ENCODE data around the gene HSD17B4. TPM values are rescaled to one million over a fixed set of nuclear protein-coding genes. Genes with fewer than 3 reads are reported as not detected.
"Not testable (repeated sequence)": the region's sequence is repeated elsewhere in the genome, so short reads cannot be mapped to it uniquely, and the experiment has no call there.

HSD17B4 gene
- total RNA-seq, 2 experiments from 2014 or later = 80.7 to 89.5 TPM

DNA sequence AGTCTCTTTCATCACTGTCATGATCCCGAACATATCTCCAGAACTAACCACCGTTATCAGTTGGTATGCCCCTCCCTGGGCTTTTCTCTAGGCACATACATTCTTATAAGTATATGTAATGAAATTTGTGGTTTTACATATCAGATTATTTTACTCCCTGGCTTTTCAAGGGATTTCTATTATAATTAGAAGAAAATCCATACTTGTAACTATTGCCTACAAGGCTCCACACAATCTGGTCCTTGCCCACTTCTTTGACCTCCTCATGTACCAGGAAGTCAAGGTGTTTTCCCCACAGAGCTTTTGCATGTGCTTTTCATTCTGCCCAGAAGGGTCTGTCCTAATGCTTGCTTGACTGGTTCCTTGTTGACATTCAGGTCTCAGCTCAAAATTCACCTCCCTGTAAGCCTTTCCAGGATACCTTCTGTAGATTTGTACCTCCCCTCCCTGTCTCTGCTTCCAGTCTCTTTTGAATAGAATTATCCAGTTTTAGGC is 33.6 kb upstream of the HSD17B4 start:
- DNase-seq (no peak), ATAC-seq (ENCODE audit: low read depth) (no peak)
- Mint-ChIP-seq H3K4me3 (no peak overlapping the region), H3K27me3 (peaks cover 7% of the 10 kb centered on the region), H3K9me3 (no peaks in the 10 kb centered on the region), H3K4me1 (peaks cover 12% of the 10 kb centered on the region), H3K36me3 (no peaks in the 10 kb centered on the region), H3K27ac (no peak overlapping the region)
- POLR2A ChIA-PET = no interaction called here

DNA sequence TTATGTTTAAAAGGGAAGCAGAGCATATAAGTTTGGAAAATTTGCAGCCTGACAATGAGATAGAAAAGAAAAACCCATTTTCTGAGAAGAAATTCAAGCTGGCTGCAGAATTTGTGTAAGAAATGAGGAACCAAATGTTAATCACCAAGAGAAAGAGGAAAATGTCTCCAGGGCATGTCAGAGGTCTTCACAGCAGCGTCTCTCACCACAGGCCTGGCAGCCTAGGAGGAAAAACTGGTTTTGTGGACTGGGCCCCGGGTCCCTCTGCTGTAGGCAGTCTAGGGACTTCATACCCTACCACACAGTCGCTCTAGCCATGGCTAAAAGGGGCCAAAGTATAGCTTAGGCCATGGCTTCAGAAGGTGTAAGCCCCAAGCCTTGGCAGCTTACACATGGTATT is 32.1 kb upstream of the HSD17B4 start:
- H3K27me3 Mint-ChIP-seq = no peaks in the 10 kb centered on the region
- peaks cover 10% of the 10 kb centered on the region for H3K4me1 Mint-ChIP-seq
- H3K36me3 Mint-ChIP-seq = no peaks in the 10 kb centered on the region
- ATAC-seq (ENCODE audit: low read depth) (no peak), DNase-seq (no peak)
- H3K4me3 Mint-ChIP-seq = no peak overlapping the region
- no peaks in the 10 kb centered on the region for H3K9me3 Mint-ChIP-seq
- POLR2A ChIA-PET = no interaction called here
- H3K27ac Mint-ChIP-seq = no peak overlapping the region

- POLR2A ChIA-PET = no interaction called here
- DNase-seq (no peak), ATAC-seq (ENCODE audit: low read depth) (no peak)
- no peak overlapping the region for H3K27ac Mint-ChIP-seq
- H3K4me1 Mint-ChIP-seq = no peaks in the 10 kb centered on the region
- no peak overlapping the region for H3K4me3 Mint-ChIP-seq
- no peaks in the 10 kb centered on the region for H3K36me3 Mint-ChIP-seq
- no peaks in the 10 kb centered on the region for H3K27me3 Mint-ChIP-seq
- no peaks in the 10 kb centered on the region for H3K9me3 Mint-ChIP-seq
Observed at GRCh38 chr5:119426057-119426456, 26.2 kb upstream of the HSD17B4 start.

DNA sequence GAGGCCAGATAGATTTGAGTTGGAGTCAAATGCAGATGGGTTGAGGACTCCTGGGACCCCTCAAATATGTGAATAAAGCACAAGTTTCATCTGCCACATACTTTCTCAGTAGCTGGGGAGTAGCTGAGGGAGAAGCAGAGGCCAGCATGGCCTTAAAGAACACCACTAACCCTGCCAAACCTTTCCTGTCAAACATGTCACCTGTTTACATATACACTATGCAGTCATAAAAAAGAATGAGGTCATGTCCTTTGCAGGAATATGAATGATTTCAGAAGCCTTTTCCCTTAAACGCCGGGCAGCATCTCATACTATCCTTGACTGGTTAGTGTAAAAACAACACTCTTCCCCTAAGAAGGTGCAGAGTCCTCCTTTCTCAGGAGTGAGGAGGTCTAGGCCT is 25.2 kb upstream of the HSD17B4 start:
- H3K9me3 Mint-ChIP-seq = no peaks in the 10 kb centered on the region
- H3K4me3 Mint-ChIP-seq = no peak overlapping the region
- H3K27me3 Mint-ChIP-seq = no peaks in the 10 kb centered on the region
- no peaks in the 10 kb centered on the region for H3K4me1 Mint-ChIP-seq
- DNase-seq = no peak
- H3K27ac Mint-ChIP-seq = no peak overlapping the region
- H3K36me3 Mint-ChIP-seq = no peaks in the 10 kb centered on the region
- ATAC-seq (ENCODE audit: low read depth) = no peak
- POLR2A ChIA-PET = no interaction called here

- H3K36me3 Mint-ChIP-seq; H3K27ac Mint-ChIP-seq; DNase-seq; H3K9me3 Mint-ChIP-seq; H3K4me1 Mint-ChIP-seq; ATAC-seq (ENCODE audit: low read depth); POLR2A ChIA-PET; H3K27me3 Mint-ChIP-seq; H3K4me3 Mint-ChIP-seq: not testable (repeated sequence)
Observed at GRCh38 chr5:119427596-119427995, 24.7 kb upstream of the HSD17B4 start.

GRCh38 chr5:119428166-119428565 is 24.1 kb upstream of the HSD17B4 start:
- H3K27me3 Mint-ChIP-seq; H3K36me3 Mint-ChIP-seq; DNase-seq; ATAC-seq (ENCODE audit: low read depth); POLR2A ChIA-PET; H3K27ac Mint-ChIP-seq; H3K9me3 Mint-ChIP-seq; H3K4me1 Mint-ChIP-seq; H3K4me3 Mint-ChIP-seq: not testable (repeated sequence)

- H3K9me3 Mint-ChIP-seq; H3K4me1 Mint-ChIP-seq; H3K36me3 Mint-ChIP-seq; ATAC-seq (ENCODE audit: low read depth); POLR2A ChIA-PET; DNase-seq; H3K27me3 Mint-ChIP-seq; H3K4me3 Mint-ChIP-seq; H3K27ac Mint-ChIP-seq: not testable (repeated sequence)
Observed at GRCh38 chr5:119428574-119428973, 23.7 kb upstream of the HSD17B4 start.

- H3K27ac Mint-ChIP-seq; H3K27me3 Mint-ChIP-seq; POLR2A ChIA-PET; ATAC-seq (ENCODE audit: low read depth); H3K36me3 Mint-ChIP-seq; H3K4me3 Mint-ChIP-seq; DNase-seq; H3K9me3 Mint-ChIP-seq: not testable (repeated sequence)
- H3K4me1 Mint-ChIP-seq = peaks cover 15% of the 10 kb centered on the region
Observed at GRCh38 chr5:119432674-119433237, 19.5 kb upstream of the HSD17B4 start.

DNA sequence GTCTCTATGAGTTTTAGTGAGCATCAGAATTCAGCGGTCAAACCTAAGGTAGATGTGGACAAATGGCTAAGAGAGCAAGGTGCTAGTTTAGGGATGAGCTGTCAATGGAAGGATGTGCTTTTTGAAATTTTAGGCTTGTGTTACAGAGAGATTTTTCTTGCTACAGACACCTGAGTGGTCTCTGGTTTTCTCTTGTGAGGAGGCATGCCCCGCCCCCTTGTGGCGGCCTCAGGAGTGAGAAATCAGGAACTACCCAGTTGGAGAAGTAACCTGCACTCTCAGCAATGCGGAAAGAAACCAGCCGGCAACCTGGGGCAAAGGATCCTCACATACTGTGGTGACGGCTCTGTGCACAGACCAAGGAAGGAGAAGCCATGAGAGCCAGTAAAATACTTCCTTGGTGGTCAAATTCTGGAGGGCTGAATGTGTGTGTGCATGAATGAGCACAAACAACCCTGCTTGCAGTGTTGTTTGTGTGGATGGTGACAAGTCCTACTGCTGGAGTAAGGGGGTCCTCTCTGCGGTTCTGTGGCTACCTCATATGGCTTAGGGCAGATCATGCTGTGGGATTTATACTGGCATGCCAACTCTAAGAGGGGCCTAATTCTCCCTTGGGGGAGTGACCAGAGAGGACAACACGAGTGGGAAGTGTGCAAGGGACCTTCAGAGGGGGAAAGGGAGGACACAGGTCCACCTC is 16.7 kb upstream of the HSD17B4 start:
- Mint-ChIP-seq H3K4me1 (peaks cover 17% of the 10 kb centered on the region), H3K27ac (peak overlapping the region; percentile 13), H3K27me3 (peaks cover 8% of the 10 kb centered on the region), H3K9me3 (peaks cover 5% of the 10 kb centered on the region), H3K4me3 (peak overlapping the region; percentile 10), H3K36me3 (no peaks in the 10 kb centered on the region)
- DNase-seq = peak; percentile 78
- POLR2A ChIA-PET = interaction anchor here (1.1 kb wide), 1 partner anchor 17 kb away, joined by 4 read pairs; the partner anchor contains the start of gene HSD17B4
- peak; percentile 89 for ATAC-seq (ENCODE audit: low read depth)

- H3K9me3 Mint-ChIP-seq; H3K4me3 Mint-ChIP-seq; ATAC-seq (ENCODE audit: low read depth); H3K36me3 Mint-ChIP-seq; H3K27ac Mint-ChIP-seq; POLR2A ChIA-PET; DNase-seq: not testable (repeated sequence)
- Mint-ChIP-seq H3K4me1 (peaks cover 17% of the 10 kb centered on the region), H3K27me3 (peaks cover 19% of the 10 kb centered on the region)
Observed at GRCh38 chr5:119437785-119438586, 14.3 kb upstream of the HSD17B4 start.

- H3K4me3 Mint-ChIP-seq; H3K27ac Mint-ChIP-seq; DNase-seq; H3K9me3 Mint-ChIP-seq; H3K36me3 Mint-ChIP-seq; ATAC-seq (ENCODE audit: low read depth): not testable (repeated sequence)
- Mint-ChIP-seq H3K4me1 (peaks cover 17% of the 10 kb centered on the region), H3K27me3 (peaks cover 23% of the 10 kb centered on the region)
- POLR2A ChIA-PET = interaction anchor here (0.6 kb wide), 1 partner anchor 17 kb away, joined by 4 read pairs; no protein-coding TSS in a partner anchor
Observed at GRCh38 chr5:119438587-119438917, 13.7 kb upstream of the HSD17B4 start.

- Mint-ChIP-seq H3K9me3 (peaks cover 2% of the 10 kb centered on the region), H3K4me3 (peak overlapping the region; percentile 73), H3K36me3 (peaks cover 4% of the 10 kb centered on the region), H3K27ac (no peak overlapping the region), H3K27me3 (peaks cover 23% of the 10 kb centered on the region), H3K4me1 (peaks cover 16% of the 10 kb centered on the region)
- ATAC-seq (ENCODE audit: low read depth) (no peak), DNase-seq (no peak)
- POLR2A ChIA-PET = interaction anchor here (0.6 kb wide), 1 partner anchor 16 kb away, joined by 4 read pairs; no protein-coding TSS in a partner anchor
Observed at GRCh38 chr5:119439140-119439631, 13.1 kb upstream of the HSD17B4 start.

GRCh38 chr5:119439632-119440031 is 12.7 kb upstream of the HSD17B4 start:
- H3K4me1 Mint-ChIP-seq = peaks cover 12% of the 10 kb centered on the region
- POLR2A ChIA-PET; H3K36me3 Mint-ChIP-seq; H3K9me3 Mint-ChIP-seq; DNase-seq; ATAC-seq (ENCODE audit: low read depth); H3K4me3 Mint-ChIP-seq; H3K27ac Mint-ChIP-seq: not testable (repeated sequence)
- peaks cover 23% of the 10 kb centered on the region for H3K27me3 Mint-ChIP-seq
